AG09309 (cell line): ENCODE measurements around the gene PRKD1.
"Not testable (repeated sequence)": the region's sequence is repeated elsewhere in the genome, so short reads cannot be mapped to it uniquely, and the experiment has no call there.

Experiments used
- DNase-seq: peaks from one replicate; pipeline ENCODE4 v3.0.0-alpha.2; 2010; ENCODE audit warnings: low read depth
- H3K4me3 ChIP-seq: 2 replicates; pipeline ENCODE4 v1.5.1; 2011; ENCODE audit warnings: mild to moderate bottlenecking, low read depth, low read length, moderate library complexity; ENCODE audit not compliant: control insufficient read depth
- CTCF ChIP-seq: IDR thresholded peaks from 2 replicates; pipeline ENCODE4 v1.5.1; 2011; ENCODE audit warnings: mild to moderate bottlenecking, low read depth, low read length, inconsistent platforms; ENCODE audit not compliant: insufficient read depth, control insufficient read depth; ENCODE audit errors: missing control alignments

The PRKD1 gene

GRCh38 chr14:29861996-29862395 is 65.7 kb downstream of the PRKD1 start:
- no peak for TF ChIP-seq CTCF
- no peak overlapping the region for H3K4me3 ChIP-seq
- DNase-seq = no peak

- no peak for DNase-seq
- no peak for TF ChIP-seq CTCF
- no peak overlapping the region for H3K4me3 ChIP-seq
Observed at GRCh38 chr14:29858299-29858698, 69.3 kb downstream of the PRKD1 start.

- no peak for DNase-seq
- no peak overlapping the region for H3K4me3 ChIP-seq
- TF ChIP-seq CTCF = no peak
Observed at GRCh38 chr14:29857551-29857950, 70.1 kb downstream of the PRKD1 start.

- TF ChIP-seq CTCF = no peak
- no peak for DNase-seq
- no peak overlapping the region for H3K4me3 ChIP-seq
Observed at GRCh38 chr14:29856516-29856915, 71.1 kb downstream of the PRKD1 start.

GRCh38 chr14:29853691-29854090 is 74.0 kb downstream of the PRKD1 start:
- not testable (repeated sequence) for H3K4me3 ChIP-seq, DNase-seq

- no peak for TF ChIP-seq CTCF
- no peak for DNase-seq
- H3K4me3 ChIP-seq = no peak overlapping the region
Observed at GRCh38 chr14:29853272-29853671, 74.4 kb downstream of the PRKD1 start.

GRCh38 chr14:29851397-29851796 is 76.2 kb downstream of the PRKD1 start:
- TF ChIP-seq CTCF = no peak
- no peak for DNase-seq
- no peak overlapping the region for H3K4me3 ChIP-seq
